Measurements from ENCODE around the gene PLCB3. TPM values are rescaled to one million over a fixed set of nuclear protein-coding genes. Genes with fewer than 3 reads are reported as not detected.

The PLCB3 gene
- total and polyA plus RNA-seq, 2 of the 13 experiments (the other 11 are each of a cell fraction or from before 2014, with no cell fraction given), result 7.5 to 13.8 TPM

DNA sequence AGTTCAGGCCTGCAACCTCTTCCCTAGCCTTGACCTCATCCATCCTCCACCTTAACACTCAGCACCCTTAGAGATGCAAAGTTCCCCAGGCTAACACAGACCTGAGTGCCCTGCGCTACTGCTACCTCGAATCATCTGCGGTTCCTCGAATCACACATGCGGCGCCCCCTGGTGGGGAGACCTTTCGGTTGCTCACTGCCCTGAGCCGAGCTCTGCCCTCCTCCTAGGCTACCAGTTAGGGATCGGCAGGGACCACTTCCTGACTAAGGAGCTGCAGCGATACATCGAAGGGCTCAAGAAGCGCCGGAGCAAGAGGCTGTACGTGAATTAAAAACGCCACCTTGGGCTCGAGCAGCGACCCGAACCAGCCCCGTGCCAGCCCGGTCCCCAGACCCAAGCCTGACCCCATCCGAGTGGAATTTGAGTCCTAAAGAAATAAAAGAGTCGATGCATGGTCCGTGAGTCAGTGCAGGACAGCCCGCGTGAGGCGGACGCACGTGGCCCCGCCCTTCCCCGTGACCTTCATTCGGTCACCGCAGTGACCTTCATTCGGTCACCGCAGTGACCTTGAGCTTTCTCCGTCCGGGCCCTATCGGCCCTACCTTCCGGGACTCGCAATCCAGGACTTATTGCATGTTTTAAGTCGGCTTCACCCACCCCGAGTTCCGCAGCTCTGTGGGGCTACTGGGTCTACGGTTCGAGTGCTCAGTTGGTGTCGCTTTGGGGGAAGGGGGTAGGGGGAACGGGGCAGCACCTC is 53.2 kb downstream of the PLCB3 start (continued):
- no peak for TF ChIP-seq ZFP82 (CRISPR knock-in tag; IDR thresholded peaks at IDR 0.05; ENCODE audit: borderline replicate concordance)
- no peak for TF ChIP-seq ZFP36 (IDR thresholded peaks at IDR 0.05; ENCODE audit: borderline replicate concordance, low read depth, low read length, partially characterized antibody)
- no peak for TF ChIP-seq SSRP1 (CRISPR knock-in tag; IDR thresholded peaks at IDR 0.05)
- TF ChIP-seq, protein P1, sequence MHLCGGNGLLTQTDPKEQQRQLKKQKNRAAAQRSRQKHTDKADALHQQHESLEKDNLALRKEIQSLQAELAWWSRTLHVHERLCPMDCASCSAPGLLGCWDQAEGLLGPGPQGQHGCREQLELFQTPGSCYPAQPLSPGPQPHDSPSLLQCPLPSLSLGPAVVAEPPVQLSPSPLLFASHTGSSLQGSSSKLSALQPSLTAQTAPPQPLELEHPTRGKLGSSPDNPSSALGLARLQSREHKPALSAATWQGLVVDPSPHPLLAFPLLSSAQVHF (CRISPR knock-in tag; IDR thresholded peaks at IDR 0.05), result no peak
- TF ChIP-seq MAX (IDR thresholded peaks at IDR 0.05), result peak; percentile 88
- TF ChIP-seq ZNF747 (CRISPR knock-in tag; IDR thresholded peaks at IDR 0.05; ENCODE audit: borderline replicate concordance), result no peak
- TF ChIP-seq ZNF350 (CRISPR knock-in tag; IDR thresholded peaks at IDR 0.05; ENCODE audit: borderline replicate concordance, low read depth), result peak; percentile 71; the same call in 1 of the 2 replicates
- TF ChIP-seq, protein P2, sequence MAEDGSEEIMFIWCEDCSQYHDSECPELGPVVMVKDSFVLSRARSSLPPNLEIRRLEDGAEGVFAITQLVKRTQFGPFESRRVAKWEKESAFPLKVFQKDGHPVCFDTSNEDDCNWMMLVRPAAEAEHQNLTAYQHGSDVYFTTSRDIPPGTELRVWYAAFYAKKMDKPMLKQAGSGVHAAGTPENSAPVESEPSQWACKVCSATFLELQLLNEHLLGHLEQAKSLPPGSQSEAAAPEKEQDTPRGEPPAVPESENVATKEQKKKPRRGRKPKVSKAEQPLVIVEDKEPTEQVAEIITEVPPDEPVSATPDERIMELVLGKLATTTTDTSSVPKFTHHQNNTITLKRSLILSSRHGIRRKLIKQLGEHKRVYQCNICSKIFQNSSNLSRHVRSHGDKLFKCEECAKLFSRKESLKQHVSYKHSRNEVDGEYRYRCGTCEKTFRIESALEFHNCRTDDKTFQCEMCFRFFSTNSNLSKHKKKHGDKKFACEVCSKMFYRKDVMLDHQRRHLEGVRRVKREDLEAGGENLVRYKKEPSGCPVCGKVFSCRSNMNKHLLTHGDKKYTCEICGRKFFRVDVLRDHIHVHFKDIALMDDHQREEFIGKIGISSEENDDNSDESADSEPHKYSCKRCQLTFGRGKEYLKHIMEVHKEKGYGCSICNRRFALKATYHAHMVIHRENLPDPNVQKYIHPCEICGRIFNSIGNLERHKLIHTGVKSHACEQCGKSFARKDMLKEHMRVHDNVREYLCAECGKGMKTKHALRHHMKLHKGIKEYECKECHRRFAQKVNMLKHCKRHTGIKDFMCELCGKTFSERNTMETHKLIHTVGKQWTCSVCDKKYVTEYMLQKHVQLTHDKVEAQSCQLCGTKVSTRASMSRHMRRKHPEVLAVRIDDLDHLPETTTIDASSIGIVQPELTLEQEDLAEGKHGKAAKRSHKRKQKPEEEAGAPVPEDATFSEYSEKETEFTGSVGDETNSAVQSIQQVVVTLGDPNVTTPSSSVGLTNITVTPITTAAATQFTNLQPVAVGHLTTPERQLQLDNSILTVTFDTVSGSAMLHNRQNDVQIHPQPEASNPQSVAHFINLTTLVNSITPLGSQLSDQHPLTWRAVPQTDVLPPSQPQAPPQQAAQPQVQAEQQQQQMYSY (CRISPR knock-in tag; IDR thresholded peaks at IDR 0.05), result 0 out of 2 replicates have a peak, but pooled peaks have one; percentile 46
- no peak for TF ChIP-seq NAIF1 (CRISPR knock-in tag; IDR thresholded peaks at IDR 0.05; ENCODE audit: borderline replicate concordance)
- no peak for TF ChIP-seq AHR (CRISPR knock-in tag; IDR thresholded peaks at IDR 0.05)
- TF ChIP-seq RARA (CRISPR knock-in tag; IDR thresholded peaks at IDR 0.05), result no peak
- no peak for TF ChIP-seq IKZF4 (CRISPR knock-in tag; IDR thresholded peaks at IDR 0.05; ENCODE audit: borderline replicate concordance, low read depth, not compliant biosample characterization)
- TF ChIP-seq TARDBP (CRISPR knock-in tag; IDR thresholded peaks at IDR 0.05), result no peak
- no peak for TF ChIP-seq NR3C1 (CRISPR knock-in tag; IDR thresholded peaks at IDR 0.05)
- TF ChIP-seq RXRB (CRISPR knock-in tag; IDR thresholded peaks at IDR 0.05; ENCODE audit: borderline replicate concordance), result no peak; the same call in none of the 2 replicates
- no peak for TF ChIP-seq HNRNPK (IDR thresholded peaks at IDR 0.05; ENCODE audit: low read depth, low read length, poor library complexity, severe bottlenecking)
- TF ChIP-seq ZNF512 (CRISPR knock-in tag; IDR thresholded peaks at IDR 0.05), result no peak
- TF ChIP-seq ZNF550 (CRISPR knock-in tag; IDR thresholded peaks at IDR 0.05; ENCODE audit: borderline replicate concordance), result no peak
- TF ChIP-seq MBNL3 (CRISPR knock-in tag; conservative IDR thresholded peaks at IDR 0.05), result no peak
- TF ChIP-seq, protein P3, sequence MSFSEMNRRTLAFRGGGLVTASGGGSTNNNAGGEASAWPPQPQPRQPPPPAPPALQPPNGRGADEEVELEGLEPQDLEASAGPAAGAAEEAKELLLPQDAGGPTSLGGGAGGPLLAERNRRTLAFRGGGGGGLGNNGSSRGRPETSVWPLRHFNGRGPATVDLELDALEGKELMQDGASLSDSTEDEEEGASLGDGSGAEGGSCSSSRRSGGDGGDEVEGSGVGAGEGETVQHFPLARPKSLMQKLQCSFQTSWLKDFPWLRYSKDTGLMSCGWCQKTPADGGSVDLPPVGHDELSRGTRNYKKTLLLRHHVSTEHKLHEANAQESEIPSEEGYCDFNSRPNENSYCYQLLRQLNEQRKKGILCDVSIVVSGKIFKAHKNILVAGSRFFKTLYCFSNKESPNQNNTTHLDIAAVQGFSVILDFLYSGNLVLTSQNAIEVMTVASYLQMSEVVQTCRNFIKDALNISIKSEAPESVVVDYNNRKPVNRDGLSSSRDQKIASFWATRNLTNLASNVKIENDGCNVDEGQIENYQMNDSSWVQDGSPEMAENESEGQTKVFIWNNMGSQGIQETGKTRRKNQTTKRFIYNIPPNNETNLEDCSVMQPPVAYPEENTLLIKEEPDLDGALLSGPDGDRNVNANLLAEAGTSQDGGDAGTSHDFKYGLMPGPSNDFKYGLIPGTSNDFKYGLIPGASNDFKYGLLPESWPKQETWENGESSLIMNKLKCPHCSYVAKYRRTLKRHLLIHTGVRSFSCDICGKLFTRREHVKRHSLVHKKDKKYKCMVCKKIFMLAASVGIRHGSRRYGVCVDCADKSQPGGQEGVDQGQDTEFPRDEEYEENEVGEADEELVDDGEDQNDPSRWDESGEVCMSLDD (CRISPR knock-in tag; IDR thresholded peaks at IDR 0.05; ENCODE audit: borderline replicate concordance), result no peak
